ENCODE results near the gene ANO2.
A peak's percentile ranks its signal among the peaks of the same experiment; 100 is the strongest.

Gene ANO2

GRCh38 chr12:5777451-5777850 lies 167.6 kb downstream of the ANO2 start:
- no peak for DNase-seq (ENCODE audit: low read depth)

- DNase-seq (ENCODE audit: low read depth): no peak
Observed at GRCh38 chr12:5776091-5776490, 169.0 kb downstream of the ANO2 start.

GRCh38 chr12:5773550-5773949 lies 171.5 kb downstream of the ANO2 start:
- no peak for DNase-seq (ENCODE audit: low read depth)

GRCh38 chr12:5771756-5772155 lies 173.3 kb downstream of the ANO2 start:
- DNase-seq (ENCODE audit: low read depth): no peak

- no peak for DNase-seq (ENCODE audit: low read depth)
Observed at GRCh38 chr12:5770727-5771126, 174.3 kb downstream of the ANO2 start.

- DNase-seq (ENCODE audit: low read depth): no peak
Observed at GRCh38 chr12:5768581-5769196, 176.4 kb downstream of the ANO2 start.

DNA sequence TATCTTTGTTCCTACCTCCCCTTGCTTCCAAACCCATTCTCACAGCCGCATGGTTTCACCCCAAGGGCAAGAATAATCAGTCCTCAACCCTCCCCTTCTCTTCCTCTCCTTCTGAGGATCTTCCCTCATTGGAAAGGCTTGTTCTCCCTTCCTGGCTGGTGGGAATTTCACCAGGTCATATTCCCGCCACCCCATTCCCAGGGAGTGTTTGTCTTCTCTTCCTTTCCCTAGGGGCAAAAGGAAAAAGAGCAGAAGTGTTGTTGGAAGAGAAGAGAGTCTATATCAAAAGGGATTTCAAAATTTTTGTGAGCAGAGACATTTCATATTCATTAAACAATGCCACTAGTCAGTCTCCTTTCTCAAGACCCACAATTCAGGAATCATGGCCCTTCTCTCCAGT lies 176.9 kb downstream of the ANO2 start:
- no peak for DNase-seq (ENCODE audit: low read depth)

DNA sequence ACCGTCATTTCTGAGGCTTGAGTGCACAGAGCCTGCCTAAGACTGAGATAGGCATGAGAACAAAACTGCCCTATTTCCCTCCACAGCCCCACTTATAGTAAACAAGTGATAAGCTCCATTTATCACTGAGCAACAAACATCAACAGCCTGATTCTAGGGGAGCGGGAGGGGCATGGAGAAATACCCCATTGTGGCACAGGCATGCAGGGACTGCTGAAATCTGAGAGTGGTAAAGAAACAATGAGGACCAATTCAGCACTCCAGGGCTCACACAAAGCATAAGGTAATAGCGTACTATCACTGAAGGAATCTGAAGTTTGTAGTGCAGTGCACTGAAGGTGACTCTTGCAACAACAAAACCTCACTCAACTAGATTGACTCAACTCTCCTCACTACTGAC lies 186.7 kb downstream of the ANO2 start:
- no peak for DNase-seq (ENCODE audit: low read depth)

GRCh38 chr12:5756338-5756842 lies 188.7 kb downstream of the ANO2 start:
- no peak for DNase-seq (ENCODE audit: low read depth)

DNA sequence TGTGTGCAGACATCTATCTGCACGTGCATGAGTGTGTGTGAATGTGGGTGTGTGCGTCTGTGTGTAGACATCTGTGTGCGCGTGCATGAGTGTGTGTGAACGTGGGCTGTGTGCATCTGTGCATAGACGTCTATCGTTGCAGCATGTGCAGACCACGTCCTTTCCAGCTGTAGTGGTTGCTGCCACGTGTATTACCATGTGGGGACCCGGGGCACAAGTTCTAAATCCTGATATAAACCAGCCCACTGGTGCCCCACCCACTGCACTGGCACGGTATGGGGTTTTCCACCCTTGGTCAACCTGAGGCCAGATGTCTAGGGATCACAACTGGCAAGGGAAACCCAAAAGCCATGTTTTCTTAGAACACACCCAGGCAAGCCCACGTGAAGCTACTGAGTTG lies 197.0 kb downstream of the ANO2 start:
- DNase-seq (ENCODE audit: low read depth): no peak

DNA sequence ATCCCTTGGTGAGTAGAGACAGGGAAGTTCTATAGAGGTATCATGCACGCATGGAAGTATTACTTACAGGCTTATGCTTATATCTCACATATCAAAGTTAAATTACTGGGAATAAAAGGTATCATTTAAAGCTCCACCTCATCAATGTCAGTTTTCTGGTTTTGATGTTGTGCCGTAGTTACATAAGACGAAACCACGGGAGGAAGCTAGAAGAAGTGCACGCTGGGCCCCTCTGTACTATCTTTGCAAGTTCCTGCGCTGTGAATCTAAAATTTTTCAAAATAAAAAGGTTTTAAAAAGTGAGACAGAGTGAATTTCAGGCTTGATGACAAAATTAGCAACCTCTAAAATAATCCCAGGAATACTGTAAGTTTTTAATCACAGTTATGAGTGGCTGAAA lies 198.1 kb downstream of the ANO2 start:
- no peak for DNase-seq (ENCODE audit: low read depth)

- DNase-seq (ENCODE audit: low read depth): no peak
Observed at GRCh38 chr12:5746036-5746908, 198.8 kb downstream of the ANO2 start.

DNA sequence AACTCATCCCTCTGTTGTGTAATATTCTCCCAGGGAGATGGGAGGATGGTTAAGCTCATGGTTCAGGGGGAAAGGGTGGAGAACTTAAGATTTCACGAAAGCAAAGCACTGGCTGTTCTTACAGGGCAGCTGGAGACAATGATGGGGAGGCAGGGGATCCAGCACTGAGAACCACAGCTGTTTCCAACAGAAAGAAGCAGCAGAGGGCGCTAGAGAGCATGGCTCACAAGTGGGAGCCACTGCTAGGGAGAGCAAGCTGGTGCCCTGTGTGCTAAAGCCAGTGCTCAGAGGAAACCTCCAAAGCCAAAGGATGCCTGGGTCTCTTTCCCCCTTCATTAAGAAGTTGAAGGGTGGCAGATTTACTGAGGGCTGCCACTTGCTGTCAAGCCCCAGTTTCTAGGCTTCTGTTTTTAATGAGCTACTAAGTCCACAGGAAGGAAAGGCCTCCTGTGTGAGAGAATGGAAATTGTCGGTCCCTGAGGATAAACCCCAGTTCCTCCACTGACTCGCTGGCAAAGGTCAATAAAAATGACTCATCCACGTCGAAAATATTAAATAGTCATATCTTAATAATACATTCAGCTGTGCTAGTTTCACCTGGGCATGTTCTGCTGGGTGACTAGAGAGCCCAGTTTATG lies 199.7 kb downstream of the ANO2 start:
- peak; percentile 16 for DNase-seq (ENCODE audit: low read depth)

DNA sequence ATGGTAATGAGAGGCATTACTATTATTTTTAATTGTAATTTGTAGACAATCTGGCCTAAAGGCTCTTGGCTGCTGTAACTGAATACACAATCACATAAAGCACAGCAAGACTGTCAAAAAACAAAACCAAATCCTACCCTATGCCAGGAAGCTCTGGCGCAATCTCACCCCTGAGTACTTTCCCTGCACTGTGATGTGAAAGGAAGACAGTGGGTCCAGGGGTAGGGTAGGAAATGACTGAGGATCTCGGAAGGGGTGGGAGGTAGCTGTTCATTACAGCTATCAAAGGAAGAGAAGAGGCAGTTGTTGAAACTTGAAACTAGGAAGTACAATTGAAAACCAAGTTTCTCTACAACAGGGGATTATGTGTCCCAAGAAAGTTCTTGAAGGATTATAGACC lies 202.8 kb downstream of the ANO2 start:
- no peak for DNase-seq (ENCODE audit: low read depth)

- DNase-seq (ENCODE audit: low read depth): no peak
Observed at GRCh38 chr12:5739917-5740316, 205.1 kb downstream of the ANO2 start.

DNA sequence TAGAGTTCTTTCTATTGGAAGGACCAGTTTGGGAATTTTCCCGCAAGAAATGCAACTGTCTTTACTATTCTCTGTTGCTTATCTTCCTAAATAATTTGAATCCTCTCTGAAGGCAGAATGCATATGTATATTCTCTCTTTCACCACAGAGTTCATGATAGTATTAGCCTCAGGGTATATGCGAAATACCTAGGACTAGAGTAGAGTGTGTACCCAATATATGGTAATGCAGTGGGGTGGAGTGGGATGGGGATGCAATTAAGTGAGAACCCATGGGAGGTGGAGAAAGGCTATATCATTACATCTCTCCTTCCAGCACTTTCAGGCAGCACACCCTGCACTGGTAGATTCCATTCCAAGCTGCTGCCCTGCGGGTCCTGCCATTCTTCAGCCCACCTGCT lies 207.3 kb downstream of the ANO2 start:
- DNase-seq (ENCODE audit: low read depth): no peak

GRCh38 chr12:5736527-5736926 lies 208.5 kb downstream of the ANO2 start:
- DNase-seq (ENCODE audit: low read depth): no peak

GRCh38 chr12:5736016-5736415 lies 209.0 kb downstream of the ANO2 start:
- DNase-seq (ENCODE audit: low read depth): no peak

- DNase-seq (ENCODE audit: low read depth): no peak
Observed at GRCh38 chr12:5733916-5734315, 211.1 kb downstream of the ANO2 start.

- peak; percentile 5 for DNase-seq (ENCODE audit: low read depth)
Observed at GRCh38 chr12:5733136-5733755, 211.8 kb downstream of the ANO2 start.

DNA sequence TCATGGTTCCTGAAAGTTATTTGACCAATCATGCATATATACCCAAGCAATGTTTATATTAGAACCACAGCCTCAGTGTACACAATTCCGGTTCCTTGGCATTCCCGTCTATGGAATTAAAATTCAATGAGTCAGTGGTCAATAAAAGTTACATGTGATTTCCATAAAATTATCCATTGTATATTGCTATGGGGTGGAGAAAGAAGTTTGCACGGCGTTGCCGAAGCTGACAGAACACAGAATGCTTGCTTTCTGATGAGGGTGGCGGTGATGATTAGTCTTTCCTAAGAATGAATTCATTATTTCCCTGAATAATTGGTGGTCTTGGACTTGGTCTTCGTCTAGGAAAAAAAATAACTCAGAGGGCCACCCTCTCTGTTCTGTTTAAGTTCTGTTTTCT lies 214.1 kb downstream of the ANO2 start:
- DNase-seq (ENCODE audit: low read depth): no peak

- no peak for DNase-seq (ENCODE audit: low read depth)
Observed at GRCh38 chr12:5723711-5724252, 221.3 kb downstream of the ANO2 start.

All from iris pigment epithelial cell (primary cell).